Spleen (tissue), 3 donors: ENCODE data around the gene IGF1R.

Experiments
- POLR2A ChIP-seq, 3 donors: fragments of 450-650 bp; IDR thresholded peaks; one replicate each; pipeline ENCODE4 v1.5.1; 2017; ENCODE audit warnings: antibody characterized with exemption in 3 of 3, mild to moderate bottlenecking in 1 of 3
- POLR2AphosphoS5 ChIP-seq, 3 donors: sonication (generic); formaldehyde crosslinking; IDR thresholded peaks; one replicate each; pipeline ENCODE4 v1.5.1; 2017; ENCODE audit warnings: antibody characterized with exemption in 3 of 3

- TF ChIP-seq POLR2AphosphoS5 (IDR thresholded peaks at IDR 0.05) (no peak), POLR2A (IDR thresholded peaks at IDR 0.05) (no peak)
Observed at GRCh38 chr15:98826658-98827057, 178.3 kb downstream of the IGF1R start.
